Esophagus (tissue), 2 donors: ENCODE data around the gene ARHGAP22. TPM values are rescaled to one million over a fixed set of nuclear protein-coding genes. Genes with fewer than 3 reads are reported as not detected.

Experiments
- H3K27ac ChIP-seq, 2 donors: one replicate each; pipeline ENCODE4 v1.5.1; 2013; ENCODE audit warnings: low read depth in 2 of 2, mild to moderate bottlenecking in 2 of 2, inconsistent platforms in 1 of 2, low read length in 1 of 2, moderate library complexity in 1 of 2
- H3K27me3 ChIP-seq, 2 donors: one replicate each; pipeline ENCODE4 v1.6.1; 2013; ENCODE audit warnings: low read length in 2 of 2, control low read depth in 1 of 2, mild to moderate bottlenecking in 1 of 2; ENCODE audit not compliant: insufficient read depth in 2 of 2, control insufficient read depth in 1 of 2
- H3K36me3 ChIP-seq, 2 donors: one replicate each; pipeline ENCODE4 v1.6.1; 2013; ENCODE audit warnings: low read length in 1 of 2; ENCODE audit not compliant: control insufficient read depth in 2 of 2, insufficient read depth in 2 of 2
- H3K4me1 ChIP-seq, 2 donors: one replicate each; pipeline ENCODE4 v1.6.1; 2013; ENCODE audit warnings: low read length in 1 of 2; ENCODE audit not compliant: control insufficient read depth in 2 of 2, insufficient read depth in 2 of 2
- H3K4me3 ChIP-seq, 2 donors: one replicate each; pipeline ENCODE4 v1.5.1; 2013; ENCODE audit warnings: low read length in 2 of 2, mild to moderate bottlenecking in 2 of 2, low read depth in 1 of 2, moderate library complexity in 1 of 2
- H3K9me3 ChIP-seq, 2 donors: one replicate each; pipeline ENCODE4 v1.6.1; 2013; ENCODE audit warnings: mild to moderate bottlenecking in 2 of 2, low read depth in 1 of 2, low read length in 1 of 2, moderate library complexity in 1 of 2; ENCODE audit not compliant: control insufficient read depth in 2 of 2, insufficient read depth in 1 of 2
- WGBS, 2 donors: extraction: QIAGEN DNeasy Blood & Tissue Kit; methylation state at CpG; one replicate each; pipeline ENCODE4 v1.1.7; 2013; 5-methylcytosine and 5-hydroxymethylcytosine counted together
- polyA plus RNA-seq, 2 donors: library from polyadenylated mRNA; stranded (reverse); fragments of 200-250 nt; gene quantifications; one replicate each; pipeline ENCODE4 v1.2.3, GENCODE V29; 2013
- donor health status: healthy with polysubstance abuse.
- donor health status: Bipolar disorder and iron deficiency.

Gene ARHGAP22
- polyA plus RNA-seq, 2 donors = 1.2 to 1.6 TPM

- Histone ChIP-seq H3K27me3 (no peaks in the 10 kb centered on the region), H3K9me3 (no peaks in the 10 kb centered on the region), H3K4me3 (no peak overlapping the region), H3K4me1 (no peaks in the 10 kb centered on the region), H3K27ac (no peak overlapping the region), H3K36me3 (no peaks in the 10 kb centered on the region)
- WGBS, 2 donors = 94% methylated on average over 4 of the region's 4 CpGs
Observed at GRCh38 chr10:48419714-48420113, 185.2 kb downstream of the ARHGAP22 start.

DNA sequence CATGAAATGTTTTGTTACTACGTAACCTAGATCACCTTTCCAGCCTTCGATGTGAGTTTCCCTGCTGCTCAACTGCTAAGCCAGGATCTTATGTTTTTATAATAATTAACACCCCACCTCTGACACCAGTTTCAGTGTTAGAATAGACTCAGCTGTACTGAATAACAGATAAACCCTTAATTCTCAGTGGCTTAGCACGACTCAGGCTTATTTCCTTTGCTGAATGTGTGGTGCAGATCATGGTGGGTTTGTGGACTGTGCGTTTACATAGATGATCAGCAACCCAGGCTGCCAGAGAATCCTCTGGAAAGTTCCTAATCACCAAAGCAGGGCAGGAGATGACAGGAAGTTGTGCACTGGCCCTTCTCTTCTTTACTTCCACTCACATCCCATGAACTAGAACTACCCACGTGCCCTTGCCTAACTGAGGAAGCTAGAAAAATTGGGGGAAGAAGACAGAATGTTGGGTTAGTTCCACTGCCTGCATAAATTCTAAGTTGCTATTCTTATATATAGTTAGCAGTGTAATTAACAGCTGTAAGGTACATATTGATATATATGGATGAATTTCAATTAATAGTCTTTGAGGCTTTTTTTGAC, 186.6 kb downstream of the ARHGAP22 start:
- H3K27ac ChIP-seq = no peak overlapping the region
- WGBS, 2 donors = 80 to 81% methylated on average over 5 of the region's 5 CpGs
- H3K36me3 ChIP-seq = no peaks in the 10 kb centered on the region
- H3K27me3 ChIP-seq = no peaks in the 10 kb centered on the region
- no peak overlapping the region for H3K4me3 ChIP-seq
- no peaks in the 10 kb centered on the region for H3K4me1 ChIP-seq
- H3K9me3 ChIP-seq = no peaks in the 10 kb centered on the region

DNA sequence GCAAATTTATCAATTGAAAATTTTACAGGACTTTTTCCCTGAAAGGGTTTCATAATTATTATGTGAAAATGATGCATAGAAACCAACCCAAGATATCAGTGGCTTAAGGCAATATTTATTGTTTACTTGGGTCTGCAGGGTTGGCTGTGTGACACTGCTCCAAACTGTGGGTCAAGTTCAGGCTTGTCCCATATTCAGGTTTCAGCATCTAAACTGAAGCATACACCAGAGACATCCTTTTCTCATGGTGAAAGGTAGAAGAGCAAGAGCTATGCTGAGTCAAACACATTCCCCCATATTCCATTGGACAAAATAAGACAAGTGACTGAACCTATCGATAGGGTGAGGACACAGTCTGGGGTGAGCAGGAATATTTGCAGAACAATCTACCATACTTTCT, 187.5 kb downstream of the ARHGAP22 start:
- no peak overlapping the region for H3K4me3 ChIP-seq
- no peaks in the 10 kb centered on the region for H3K4me1 ChIP-seq
- H3K9me3 ChIP-seq = no peaks in the 10 kb centered on the region
- no peaks in the 10 kb centered on the region for H3K27me3 ChIP-seq
- H3K36me3 ChIP-seq = no peaks in the 10 kb centered on the region
- WGBS, 2 donors = 69 to 80% methylated on average over 1 of the region's 1 CpG
- H3K27ac ChIP-seq = no peak overlapping the region

- 80 to 86% methylated on average over 2 of the region's 2 CpGs for WGBS, 2 donors
- Histone ChIP-seq H3K36me3 (no peaks in the 10 kb centered on the region), H3K9me3 (peaks cover 0 to 4% of the 10 kb centered on the region in 2 donors), H3K4me1 (no peaks in the 10 kb centered on the region), H3K27ac (no peak overlapping the region), H3K4me3 (no peak overlapping the region), H3K27me3 (no peaks in the 10 kb centered on the region)
Observed at GRCh38 chr10:48416584-48417232, 188.2 kb downstream of the ARHGAP22 start.

- H3K9me3 ChIP-seq = peaks cover 0 to 4% of the 10 kb centered on the region in 2 donors
- no peaks in the 10 kb centered on the region for H3K4me1 ChIP-seq
- no peak overlapping the region for H3K27ac ChIP-seq
- WGBS, 2 donors = 68 to 74% methylated on average over 1 of the region's 1 CpG
- H3K36me3 ChIP-seq = no peaks in the 10 kb centered on the region
- H3K4me3 ChIP-seq = no peak overlapping the region
- H3K27me3 ChIP-seq = no peaks in the 10 kb centered on the region
Observed at GRCh38 chr10:48414778-48415177, 190.1 kb downstream of the ARHGAP22 start.

GRCh38 chr10:48414160-48414559, 190.7 kb downstream of the ARHGAP22 start:
- no peak overlapping the region for H3K4me3 ChIP-seq
- no peaks in the 10 kb centered on the region for H3K4me1 ChIP-seq
- no peaks in the 10 kb centered on the region for H3K36me3 ChIP-seq
- H3K27me3 ChIP-seq = no peaks in the 10 kb centered on the region
- WGBS, 2 donors = 97 to 100% methylated on average over 1 of the region's 1 CpG
- peaks cover 0 to 4% of the 10 kb centered on the region in 2 donors for H3K9me3 ChIP-seq
- H3K27ac ChIP-seq = no peak overlapping the region

GRCh38 chr10:48412933-48413332, 191.9 kb downstream of the ARHGAP22 start:
- no peaks in the 10 kb centered on the region for H3K4me1 ChIP-seq
- H3K9me3 ChIP-seq = peaks cover 0 to 4% of the 10 kb centered on the region in 2 donors
- H3K36me3 ChIP-seq = no peaks in the 10 kb centered on the region
- H3K27ac ChIP-seq = no peak overlapping the region
- no peaks in the 10 kb centered on the region for H3K27me3 ChIP-seq
- 97 to 100% methylated on average over 4 of the region's 4 CpGs for WGBS, 2 donors
- H3K4me3 ChIP-seq = no peak overlapping the region

- Histone ChIP-seq H3K36me3 (no peaks in the 10 kb centered on the region), H3K9me3 (peaks cover 0 to 4% of the 10 kb centered on the region in 2 donors), H3K27me3 (no peaks in the 10 kb centered on the region), H3K4me1 (no peaks in the 10 kb centered on the region), H3K4me3 (no peak overlapping the region), H3K27ac (no peak overlapping the region)
- 92 to 99% methylated on average over 3 of the region's 3 CpGs for WGBS, 2 donors
Observed at GRCh38 chr10:48412081-48412480, 192.8 kb downstream of the ARHGAP22 start.

DNA sequence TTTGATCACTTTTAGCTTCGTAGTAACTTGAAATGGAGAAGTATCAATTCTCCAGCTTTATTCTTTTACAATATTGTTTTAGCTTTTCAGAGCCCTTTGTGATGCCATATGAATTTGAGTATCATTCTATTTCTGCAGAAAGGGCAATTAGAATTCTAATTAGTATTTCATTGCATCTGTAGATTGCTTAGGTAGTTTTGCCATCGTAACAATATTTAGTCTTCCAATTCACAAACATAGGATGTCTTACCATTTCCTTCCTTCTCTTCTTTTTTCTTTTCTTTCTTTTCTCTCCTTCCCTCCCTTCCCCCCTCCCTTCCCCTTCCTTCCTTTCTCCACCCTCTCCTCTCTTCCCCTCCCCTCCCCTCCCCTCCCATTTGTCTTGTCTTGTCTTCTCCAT, 193.4 kb downstream of the ARHGAP22 start:
- Histone ChIP-seq H3K4me1 (no peaks in the 10 kb centered on the region), H3K4me3 (no peak overlapping the region), H3K36me3 (no peaks in the 10 kb centered on the region), H3K27me3 (no peaks in the 10 kb centered on the region), H3K27ac (no peak overlapping the region), H3K9me3 (peaks cover 0 to 4% of the 10 kb centered on the region in 2 donors)
- 97 to 98% methylated on average over 2 of the region's 2 CpGs for WGBS, 2 donors

DNA sequence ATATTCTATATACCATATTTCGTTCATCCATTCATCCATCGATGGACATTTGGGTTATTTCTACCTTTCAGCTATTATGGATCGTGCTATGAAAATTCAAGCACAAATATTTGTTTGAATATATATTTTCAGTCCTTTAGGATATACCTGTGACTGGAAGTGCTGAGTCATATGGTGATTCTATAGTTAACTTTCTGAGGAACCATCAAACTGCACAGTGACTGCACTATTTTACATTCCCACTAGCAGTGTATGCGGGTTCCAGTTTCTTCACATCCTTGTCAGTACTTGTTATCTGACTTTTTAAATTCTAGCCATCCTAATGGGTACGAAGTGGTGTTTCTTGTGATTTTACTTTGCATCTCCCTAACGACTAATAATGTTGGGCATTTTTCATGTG, 194.4 kb downstream of the ARHGAP22 start:
- Histone ChIP-seq H3K36me3 (no peaks in the 10 kb centered on the region), H3K27me3 (no peaks in the 10 kb centered on the region)
- WGBS, 2 donors = 97 to 98% methylated on average over 6 of the region's 6 CpGs

More for the DNA sequence above, 194.4 kb downstream of the ARHGAP22 start:
- no peaks in the 10 kb centered on the region for H3K4me1 ChIP-seq
- H3K4me3 ChIP-seq = no peak overlapping the region
- H3K27ac ChIP-seq = no peak overlapping the region
- H3K9me3 ChIP-seq = peaks cover 0 to 4% of the 10 kb centered on the region in 2 donors
